ENCODE data around the gene LUC7L2.
"Not testable (repeated sequence)": the region's sequence is repeated elsewhere in the genome, so short reads cannot be mapped to it uniquely, and the experiment has no call there.

- not testable (repeated sequence) for TF ChIP-seq CTCF, POLR2A (IDR thresholded peaks at IDR 0.05)
Measured at GRCh38 chr7:139357729-139358506, 1.8 kb upstream of the LUC7L2 start.

Data from heart left ventricle (tissue), 13 donors.